ENCODE results near the gene PLXNC1.

PLXNC1 gene

DNA sequence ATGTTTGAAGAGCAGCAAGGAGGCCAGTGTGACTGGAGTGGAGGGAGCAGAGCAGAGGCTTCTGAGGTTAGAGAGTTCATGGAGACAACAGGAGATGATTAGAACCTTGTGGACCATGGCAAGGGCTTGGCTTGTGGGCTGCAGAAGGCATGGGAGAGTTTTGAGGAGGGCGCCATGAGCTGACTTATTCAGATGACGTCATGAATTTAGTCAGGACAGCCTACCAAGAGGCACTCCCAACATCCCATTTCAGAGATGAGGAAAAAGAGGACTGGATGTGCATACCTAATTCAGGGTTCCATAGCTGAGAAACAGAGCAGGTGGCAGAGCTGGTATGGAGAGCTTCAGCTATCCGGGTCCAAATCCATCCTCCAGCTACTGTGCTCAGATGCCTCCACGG is 101.8 kb downstream of the PLXNC1 start:
- TF ChIP-seq, protein P1, sequence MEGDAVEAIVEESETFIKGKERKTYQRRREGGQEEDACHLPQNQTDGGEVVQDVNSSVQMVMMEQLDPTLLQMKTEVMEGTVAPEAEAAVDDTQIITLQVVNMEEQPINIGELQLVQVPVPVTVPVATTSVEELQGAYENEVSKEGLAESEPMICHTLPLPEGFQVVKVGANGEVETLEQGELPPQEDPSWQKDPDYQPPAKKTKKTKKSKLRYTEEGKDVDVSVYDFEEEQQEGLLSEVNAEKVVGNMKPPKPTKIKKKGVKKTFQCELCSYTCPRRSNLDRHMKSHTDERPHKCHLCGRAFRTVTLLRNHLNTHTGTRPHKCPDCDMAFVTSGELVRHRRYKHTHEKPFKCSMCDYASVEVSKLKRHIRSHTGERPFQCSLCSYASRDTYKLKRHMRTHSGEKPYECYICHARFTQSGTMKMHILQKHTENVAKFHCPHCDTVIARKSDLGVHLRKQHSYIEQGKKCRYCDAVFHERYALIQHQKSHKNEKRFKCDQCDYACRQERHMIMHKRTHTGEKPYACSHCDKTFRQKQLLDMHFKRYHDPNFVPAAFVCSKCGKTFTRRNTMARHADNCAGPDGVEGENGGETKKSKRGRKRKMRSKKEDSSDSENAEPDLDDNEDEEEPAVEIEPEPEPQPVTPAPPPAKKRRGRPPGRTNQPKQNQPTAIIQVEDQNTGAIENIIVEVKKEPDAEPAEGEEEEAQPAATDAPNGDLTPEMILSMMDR (IDR thresholded peaks at IDR 0.05; ENCODE audit: insufficient read depth, low read length, poor library complexity, severe bottlenecking) = no peak
- H3K4me3 ChIP-seq (replicated peaks; ENCODE audit: low read depth, low read length) = no peak overlapping the region
- DNase-seq (ENCODE audit: extremely low read depth, insufficient read length) = no peak
- peaks cover 24% of the 10 kb centered on the region for H3K36me3 ChIP-seq (ENCODE audit: control insufficient read depth, insufficient read depth, low read length)
- H3K27me3 ChIP-seq (replicated peaks; ENCODE audit: control insufficient read depth, insufficient read depth, low read length) = no peaks in the 10 kb centered on the region

- Histone ChIP-seq H3K4me3 (replicated peaks; ENCODE audit: low read depth, low read length) (no peak overlapping the region), H3K27me3 (replicated peaks; ENCODE audit: control insufficient read depth, insufficient read depth, low read length) (no peaks in the 10 kb centered on the region), H3K36me3 (ENCODE audit: control insufficient read depth, insufficient read depth, low read length) (peaks cover 12% of the 10 kb centered on the region)
- TF ChIP-seq, protein P1 (IDR thresholded peaks at IDR 0.05; ENCODE audit: insufficient read depth, low read length, poor library complexity, severe bottlenecking) = no peak
- DNase-seq (ENCODE audit: extremely low read depth, insufficient read length) = no peak
Observed at GRCh38 chr12:94254270-94254669, 105.9 kb downstream of the PLXNC1 start.

DNA sequence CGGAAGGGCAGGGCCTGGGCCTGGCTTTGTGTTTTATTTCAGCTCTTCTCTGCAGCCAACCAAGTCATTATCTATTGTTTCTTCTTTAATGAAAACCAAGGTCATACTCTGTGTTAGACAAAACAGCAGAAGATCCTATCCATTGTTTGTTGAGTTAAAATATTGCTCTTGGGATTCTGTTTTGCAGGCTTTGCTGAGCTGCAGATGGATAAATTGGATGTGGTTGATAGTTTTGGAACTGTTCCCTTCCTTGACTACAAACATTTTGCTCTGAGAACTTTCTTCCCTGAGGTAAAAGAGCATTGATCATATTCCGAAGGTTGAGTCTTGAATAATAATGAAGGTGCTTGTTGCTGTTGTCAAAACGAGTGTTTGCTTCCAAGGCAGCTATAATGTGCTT is 106.6 kb downstream of the PLXNC1 start:
- no peak overlapping the region for H3K4me3 ChIP-seq (replicated peaks; ENCODE audit: low read depth, low read length)
- H3K36me3 ChIP-seq (ENCODE audit: control insufficient read depth, insufficient read depth, low read length) = peaks cover 9% of the 10 kb centered on the region
- no peak for DNase-seq (ENCODE audit: extremely low read depth, insufficient read length)
- no peaks in the 10 kb centered on the region for H3K27me3 ChIP-seq (replicated peaks; ENCODE audit: control insufficient read depth, insufficient read depth, low read length)
- TF ChIP-seq, protein P1 (IDR thresholded peaks at IDR 0.05; ENCODE audit: insufficient read depth, low read length, poor library complexity, severe bottlenecking) = no peak

- no peak for DNase-seq (ENCODE audit: extremely low read depth, insufficient read length)
- H3K36me3 ChIP-seq (ENCODE audit: control insufficient read depth, insufficient read depth, low read length) = peaks cover 10% of the 10 kb centered on the region
- no peak overlapping the region for H3K4me3 ChIP-seq (replicated peaks; ENCODE audit: low read depth, low read length)
- TF ChIP-seq, protein P1 (IDR thresholded peaks at IDR 0.05; ENCODE audit: insufficient read depth, low read length, poor library complexity, severe bottlenecking) = no peak
- no peaks in the 10 kb centered on the region for H3K27me3 ChIP-seq (replicated peaks; ENCODE audit: control insufficient read depth, insufficient read depth, low read length)
Observed at GRCh38 chr12:94255428-94255827, 107.1 kb downstream of the PLXNC1 start.

- peak; percentile 51 for DNase-seq (ENCODE audit: extremely low read depth, insufficient read length)
- Histone ChIP-seq H3K27me3 (replicated peaks; ENCODE audit: control insufficient read depth, insufficient read depth, low read length) (no peaks in the 10 kb centered on the region), H3K4me3 (replicated peaks; ENCODE audit: low read depth, low read length) (no peak overlapping the region), H3K36me3 (ENCODE audit: control insufficient read depth, insufficient read depth, low read length) (peaks cover 16% of the 10 kb centered on the region)
- TF ChIP-seq, protein P1 (IDR thresholded peaks at IDR 0.05; ENCODE audit: insufficient read depth, low read length, poor library complexity, severe bottlenecking) = no peak
Observed at GRCh38 chr12:94258593-94258992, 110.2 kb downstream of the PLXNC1 start.

GRCh38 chr12:94260017-94260416 is 111.6 kb downstream of the PLXNC1 start:
- DNase-seq (ENCODE audit: extremely low read depth, insufficient read length) = no peak
- H3K27me3 ChIP-seq (replicated peaks; ENCODE audit: control insufficient read depth, insufficient read depth, low read length) = no peaks in the 10 kb centered on the region
- no peak overlapping the region for H3K4me3 ChIP-seq (replicated peaks; ENCODE audit: low read depth, low read length)
- TF ChIP-seq, protein P1 (IDR thresholded peaks at IDR 0.05; ENCODE audit: insufficient read depth, low read length, poor library complexity, severe bottlenecking) = no peak
- peaks cover 16% of the 10 kb centered on the region for H3K36me3 ChIP-seq (ENCODE audit: control insufficient read depth, insufficient read depth, low read length)

Measured in GM06990 (cell line).